Retinal pigment epithelial cell (primary cell): ENCODE data around the gene HPN.

ENCODE experiments used
- DNase-seq: peaks from one replicate; pipeline ENCODE4 v3.0.0-alpha.2; 2010; ENCODE audit warnings: low read depth
- H3K4me3 ChIP-seq: 2 replicates; pipeline ENCODE4 v1.5.1; 2011; ENCODE audit warnings: mild to moderate bottlenecking, low read length, control low read depth, moderate library complexity
- CTCF ChIP-seq: conservative IDR thresholded peaks from 2 replicates; pipeline ENCODE4 v1.5.1; 2011; ENCODE audit warnings: low read depth, low read length, control low read depth, inconsistent platforms

The HPN gene

GRCh38 chr19:34998777-34999497 lies 42.6 kb upstream of the HPN start:
- TF ChIP-seq CTCF = no peak
- peak overlapping the region; percentile 61 for H3K4me3 ChIP-seq
- no peak for DNase-seq

GRCh38 chr19:34999498-35000337 lies 41.8 kb upstream of the HPN start, which contains the start of gene GRAMD1A:
TSS of gene GRAMD1A (plus strand) at chr19:35000323. CDS start at chr19:35000479, 156 bp downstream.
- peak within 1 kb of the TSS; percentile 75 for H3K4me3 ChIP-seq
- TF ChIP-seq CTCF = no peak
- DNase-seq = peak; percentile 84

GRCh38 chr19:35000338-35000646 lies 41.2 kb upstream of the HPN start:
- peak overlapping the region; percentile 75 for H3K4me3 ChIP-seq
- no peak for TF ChIP-seq CTCF

GRCh38 chr19:35000647-35001501 lies 40.6 kb upstream of the HPN start:
- H3K4me3 ChIP-seq = peak overlapping the region; percentile 75
- DNase-seq = no peak
- no peak for TF ChIP-seq CTCF

More at GRCh38 chr19:35000338-35000646, 41.2 kb upstream of the HPN start:
- DNase-seq = no peak

- no peak overlapping the region for H3K4me3 ChIP-seq
- no peak for TF ChIP-seq CTCF
- DNase-seq = no peak
Observed at GRCh38 chr19:35002037-35002535, 39.4 kb upstream of the HPN start.

- no peak for TF ChIP-seq CTCF
Observed at GRCh38 chr19:35004517-35005255, 36.8 kb upstream of the HPN start.

More at GRCh38 chr19:35004517-35005255, 36.8 kb upstream of the HPN start:
- no peak for DNase-seq
- H3K4me3 ChIP-seq = no peak overlapping the region
